Ovary (tissue), 9 donors: ENCODE results near the gene LRRC14B. TPM values are rescaled to one million over a fixed set of nuclear protein-coding genes. Genes with fewer than 3 reads are reported as not detected.
"Not testable (repeated sequence)": the region's sequence is repeated elsewhere in the genome, so short reads cannot be mapped to it uniquely, and the experiment has no call there.

Source experiments
- DNase-seq, 5 donors: peaks; one replicate each; pipeline ENCODE4 v3.0.0-alpha.2; 2019 to 2020
- H3K27ac ChIP-seq, 2 donors: fragments of 200-600 bp; one replicate each; pipeline versions ENCODE4 v1.5.1 to v1.8.0; 2019 to 2022
- H3K27me3 ChIP-seq: fragments of 200-600 bp; one replicate; pipeline ENCODE4 v1.8.0; 2022
- H3K36me3 ChIP-seq: fragments of 200-600 bp; sonication (generic); one replicate; pipeline ENCODE4 v1.5.1; 2019
- H3K4me1 ChIP-seq: one replicate; pipeline ENCODE4 v1.8.1; 2013; ENCODE audit warnings: mild to moderate bottlenecking, moderate library complexity; ENCODE audit not compliant: insufficient read depth
- H3K4me3 ChIP-seq: fragments of 200-600 bp; sonication (generic); one replicate; pipeline ENCODE4 v1.5.1; 2017
- H3K9me3 ChIP-seq, 2 donors: fragments of 200-600 bp in 1 of 2; sonication (generic) in 1 of 2; one replicate each; pipeline versions ENCODE4 v1.5.1 to v1.8.1; 2013 to 2019; ENCODE audit warnings: mild to moderate bottlenecking in 1 of 2, moderate library complexity in 1 of 2
- EP300 ChIP-seq: sonication (generic); formaldehyde crosslinking; IDR thresholded peaks from one replicate; pipeline ENCODE4 v1.6.1; 2017; ENCODE audit warnings: antibody characterized with exemption
- POLR2A ChIP-seq: fragments of 450-650 bp; IDR thresholded peaks from one replicate; pipeline ENCODE4 v1.6.1; 2017; ENCODE audit warnings: antibody characterized with exemption, mild to moderate bottlenecking, moderate library complexity
- WGBS, 3 donors: extraction: QIAGEN DNeasy Blood & Tissue Kit in 1 of 3; methylation state at CpG; one replicate each; pipeline versions ENCODE4 v1.1.5 to v1.1.7; 2013 to 2017; 5-methylcytosine and 5-hydroxymethylcytosine counted together
- intact Hi-C, 4 donors: fragments of 100-400 bp; cut with DNase I; formaldehyde crosslinking; loops; one replicate each; pipeline versions ENCODE4 v1.11.0 to v1.15.1; 2022 to 2023
- polyA plus RNA-seq, 2 donors: library from polyadenylated mRNA; stranded (reverse); fragments of 200-250 nt in 1 of 2; fragments of 350-450 nt in 1 of 2; fragmentation: Illumina TruSeq in 1 of 2; extraction: RNeasy Lipid Tissue Mini Kit (QIAGEN cat#74804) in 1 of 2; gene quantifications; one replicate each; pipeline ENCODE4 v1.2.3, GENCODE V29; 2013 to 2014
- total RNA-seq, 7 donors: library from RNA; depleted of rRNA in 2 of 7; stranded (reverse); fragments of >200 nt in 2 of 7; fragmentation: NEBNext Ultra II Directional in 3 of 7; extraction: Animal tissue kit (Norgen Biotek cat#: 25700) in 3 of 7; gene quantifications; one replicate each; pipeline versions ENCODE4 v1.1.0 to v1.2.4, GENCODE V29; 2016 to 2023
- TF ChIP-seq, protein P1 (sequence below), 3 donors: fragments of 450-650 bp in 2 of 3; fragments of 200-600 bp in 1 of 3; IDR thresholded peaks; one replicate each; pipeline versions ENCODE4 v1.5.1 to v1.8.0; 2016 to 2022; ENCODE audit warnings: antibody characterized with exemption in 3 of 3, mild to moderate bottlenecking in 1 of 3
- donor health status: DM: no; HTN: no; CAD: no; lungs with moderate emphysema.
- donor health status: DM: no; HTN: no; CAD: no.
- donor health status: Bipolar disorder and iron deficiency.
- donor health status: DM: yes; HTN: yes; CAD: no.
- donor health status: DM: no; HTN: no; CAD: no.
- donor health status: DM: yes; HTN: yes; CAD: no.

Gene LRRC14B
- total and polyA plus RNA-seq, 9 donors: 0.04 to 0.92 (median 0.38) TPM; not detected in 6

DNA sequence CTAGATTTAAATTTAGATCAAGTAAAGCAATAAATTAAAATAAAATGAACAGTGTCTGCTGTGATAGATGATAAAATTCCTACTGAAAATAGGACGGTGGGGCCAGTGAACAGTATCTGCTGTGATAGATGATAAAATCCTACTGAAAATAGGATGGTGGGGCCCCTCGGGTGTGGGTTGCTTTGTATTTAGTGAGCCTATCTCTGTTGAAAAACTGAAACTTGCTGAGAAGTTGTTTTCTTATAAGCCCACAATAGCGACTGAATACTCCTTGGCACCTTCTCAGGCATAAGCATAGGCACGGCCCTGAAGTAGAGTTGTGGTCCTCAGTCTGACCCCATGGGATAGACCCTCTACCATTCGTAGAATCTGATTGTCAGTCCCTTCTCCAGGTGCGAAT, 32.5 kb downstream of the LRRC14B start:
- no peak for DNase-seq
- H3K4me3 ChIP-seq: no peak overlapping the region
- TF ChIP-seq, protein P1, sequence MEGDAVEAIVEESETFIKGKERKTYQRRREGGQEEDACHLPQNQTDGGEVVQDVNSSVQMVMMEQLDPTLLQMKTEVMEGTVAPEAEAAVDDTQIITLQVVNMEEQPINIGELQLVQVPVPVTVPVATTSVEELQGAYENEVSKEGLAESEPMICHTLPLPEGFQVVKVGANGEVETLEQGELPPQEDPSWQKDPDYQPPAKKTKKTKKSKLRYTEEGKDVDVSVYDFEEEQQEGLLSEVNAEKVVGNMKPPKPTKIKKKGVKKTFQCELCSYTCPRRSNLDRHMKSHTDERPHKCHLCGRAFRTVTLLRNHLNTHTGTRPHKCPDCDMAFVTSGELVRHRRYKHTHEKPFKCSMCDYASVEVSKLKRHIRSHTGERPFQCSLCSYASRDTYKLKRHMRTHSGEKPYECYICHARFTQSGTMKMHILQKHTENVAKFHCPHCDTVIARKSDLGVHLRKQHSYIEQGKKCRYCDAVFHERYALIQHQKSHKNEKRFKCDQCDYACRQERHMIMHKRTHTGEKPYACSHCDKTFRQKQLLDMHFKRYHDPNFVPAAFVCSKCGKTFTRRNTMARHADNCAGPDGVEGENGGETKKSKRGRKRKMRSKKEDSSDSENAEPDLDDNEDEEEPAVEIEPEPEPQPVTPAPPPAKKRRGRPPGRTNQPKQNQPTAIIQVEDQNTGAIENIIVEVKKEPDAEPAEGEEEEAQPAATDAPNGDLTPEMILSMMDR (IDR thresholded peaks at IDR 0.05): no peak
- TF ChIP-seq EP300 (no peak), POLR2A (no peak)
- no peaks in the 10 kb centered on the region for H3K36me3 ChIP-seq
- WGBS, 3 donors: 64 to 82% (median 79%) methylated on average over 6 of the region's 6 CpGs
- no peaks in the 10 kb centered on the region for H3K27me3 ChIP-seq
- H3K27ac ChIP-seq: no peak overlapping the region
- H3K4me1 ChIP-seq: peaks cover 6% of the 10 kb centered on the region
- intact Hi-C loops: no loop called here
- H3K9me3 ChIP-seq: no peaks in the 10 kb centered on the region

DNA sequence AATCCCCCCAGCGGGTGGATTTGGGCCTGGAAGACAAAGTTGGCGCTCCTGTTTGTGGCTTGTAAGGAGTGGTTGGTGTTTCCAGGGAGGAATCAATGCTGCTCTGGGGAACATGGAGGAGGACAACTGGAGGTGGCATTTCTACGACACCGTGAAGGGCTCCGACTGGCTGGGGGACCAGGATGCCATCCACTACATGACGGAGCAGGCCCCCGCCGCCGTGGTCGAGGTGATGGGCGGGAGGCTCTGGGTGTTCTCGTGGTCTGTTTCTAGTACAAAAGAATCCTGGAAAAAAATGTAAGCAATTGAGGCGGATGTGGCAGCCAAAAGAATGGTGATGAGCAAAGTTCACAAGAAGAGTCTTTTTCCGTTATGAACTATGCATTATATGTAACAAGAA, 34.0 kb downstream of the LRRC14B start:
- no peak for DNase-seq
- 91 to 93% (median 92%) methylated on average over 14 of the region's 14 CpGs for WGBS, 3 donors
- intact Hi-C loops: no loop called here
- Histone ChIP-seq H3K4me1 (peaks cover 6% of the 10 kb centered on the region), H3K9me3 (no peaks in the 10 kb centered on the region), H3K36me3 (no peaks in the 10 kb centered on the region), H3K27me3 (no peaks in the 10 kb centered on the region), H3K4me3 (no peak overlapping the region), H3K27ac (no peak overlapping the region)
- TF ChIP-seq, protein P1 (IDR thresholded peaks at IDR 0.05): no peak
- TF ChIP-seq EP300 (no peak), POLR2A (no peak)

DNA sequence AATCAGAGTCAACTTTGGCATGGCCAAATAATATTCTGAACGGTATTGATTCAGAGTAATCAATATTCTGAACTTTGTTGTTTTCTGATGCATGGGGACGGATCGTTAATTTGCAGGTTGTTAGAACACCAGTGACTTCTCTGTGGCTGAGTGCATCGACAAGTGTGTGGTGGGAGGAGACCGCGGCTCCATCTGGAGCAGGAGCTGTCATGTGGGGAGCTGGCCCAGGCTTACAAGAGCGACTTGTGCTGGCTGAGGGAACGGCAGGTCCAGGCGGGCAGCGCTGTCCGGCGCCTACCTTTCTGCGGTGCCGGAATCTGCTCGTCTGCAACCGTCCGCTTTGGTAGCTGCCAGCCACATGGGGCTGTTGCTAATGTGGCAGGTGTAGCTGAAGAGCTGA, 36.1 kb downstream of the LRRC14B start:
- intact Hi-C loops, H3K27me3 ChIP-seq, H3K9me3 ChIP-seq, H3K4me1 ChIP-seq, H3K4me3 ChIP-seq, H3K27ac ChIP-seq, DNase-seq, H3K36me3 ChIP-seq: not testable (repeated sequence)
- WGBS, 3 donors: 89 to 97% (median 95%) methylated on average over 14 to 17 of the region's 17 CpGs

DNA sequence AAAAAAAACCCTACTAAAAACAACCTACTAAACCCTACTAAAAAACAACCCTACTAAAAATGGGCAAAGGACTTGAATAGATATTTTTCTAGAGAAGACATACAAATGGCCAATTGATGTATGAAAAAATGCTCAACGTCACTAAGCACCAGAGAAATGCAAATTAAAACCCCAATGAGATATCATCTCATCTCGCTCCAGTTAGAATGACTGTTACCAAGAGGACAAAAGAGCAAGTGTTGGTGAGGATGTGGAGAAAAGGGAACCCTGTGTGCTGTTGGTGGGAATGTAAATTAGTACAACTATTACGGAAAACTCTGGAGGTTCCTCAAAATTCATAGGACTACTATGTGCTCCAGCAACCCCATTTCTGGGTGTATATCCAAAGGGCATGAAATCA, 37.6 kb downstream of the LRRC14B start:
- Histone ChIP-seq H3K4me1 (no peaks in the 10 kb centered on the region), H3K4me3 (no peak overlapping the region), H3K27ac (no peak overlapping the region), H3K9me3 (no peaks in the 10 kb centered on the region), H3K27me3 (no peaks in the 10 kb centered on the region), H3K36me3 (no peaks in the 10 kb centered on the region)
- TF ChIP-seq, protein P1 (IDR thresholded peaks at IDR 0.05): no peak
- TF ChIP-seq EP300 (no peak), POLR2A (no peak)
- no peak for DNase-seq
- WGBS, 3 donors: 65 to 93% (median 91%) methylated on average over 3 of the region's 3 CpGs
- intact Hi-C loops: no loop called here

DNA sequence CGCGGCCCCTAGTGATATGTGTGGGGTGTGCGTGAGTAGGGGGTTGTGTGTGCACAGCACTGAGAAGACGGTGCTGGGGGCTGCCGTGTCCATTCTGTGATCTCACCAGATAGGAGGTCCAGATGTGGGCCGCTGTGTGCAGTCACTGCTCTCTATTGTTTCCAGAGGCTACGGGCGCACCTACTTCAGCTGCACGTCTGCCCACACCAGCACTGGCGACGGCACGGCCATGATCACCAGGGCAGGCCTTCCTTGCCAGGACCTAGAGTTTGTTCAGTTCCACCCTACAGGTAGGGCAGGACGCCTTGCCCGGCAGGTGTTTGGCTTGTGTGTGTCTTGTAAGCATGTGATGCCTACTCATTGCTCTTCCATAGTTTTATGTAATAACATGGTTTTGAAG, 39.4 kb downstream of the LRRC14B start:
- intact Hi-C loops: no loop called here

More for the DNA sequence above, 39.4 kb downstream of the LRRC14B start:
- DNase-seq: no peak
- Histone ChIP-seq H3K4me1 (no peaks in the 10 kb centered on the region), H3K9me3 (no peaks in the 10 kb centered on the region), H3K4me3 (no peak overlapping the region), H3K27ac (no peak overlapping the region), H3K27me3 (no peaks in the 10 kb centered on the region), H3K36me3 (no peaks in the 10 kb centered on the region)
- TF ChIP-seq, protein P1 (IDR thresholded peaks at IDR 0.05): no peak
- TF ChIP-seq EP300 (no peak), POLR2A (no peak)
- 92 to 95% (median 94%) methylated on average over 14 of the region's 14 CpGs for whole genome bisulfite sequencing, 3 donors
